HG02571 (cell line): ENCODE measurements around the gene COX7A2L.
"Not testable (repeated sequence)": the region's sequence is repeated elsewhere in the genome, so short reads cannot be mapped to it uniquely, and the experiment has no call there.

ENCODE experiments used
- ATAC-seq: cut with Tn5 transposase; IDR thresholded peaks from one replicate; pipeline ENCODE4 v1.9.1; 2021; ENCODE audit warnings: mild to moderate bottlenecking, moderate library complexity; ENCODE audit not compliant: unreplicated experiment

The COX7A2L gene

GRCh38 chr2:42340045-42340937 lies 20.7 kb downstream of the COX7A2L start:
- ATAC-seq = no peak

- no peak for ATAC-seq
These were observed 21.7 kb downstream of the COX7A2L start for GRCh38 chr2:42339191-42339912.

GRCh38 chr2:42338567-42339190 lies 22.3 kb downstream of the COX7A2L start:
- no peak for ATAC-seq

GRCh38 chr2:42337846-42338566 lies 23.0 kb downstream of the COX7A2L start:
- no peak for ATAC-seq

- ATAC-seq = no peak
These were observed 23.6 kb downstream of the COX7A2L start for GRCh38 chr2:42337356-42337820.

- ATAC-seq = no peak
These were observed 24.6 kb downstream of the COX7A2L start for GRCh38 chr2:42336361-42336965.

- no peak for ATAC-seq
These were observed 25.4 kb downstream of the COX7A2L start for GRCh38 chr2:42335514-42336104.

GRCh38 chr2:42334865-42335264 lies 26.2 kb downstream of the COX7A2L start:
- not testable (repeated sequence) for ATAC-seq

GRCh38 chr2:42334220-42334619 lies 26.8 kb downstream of the COX7A2L start:
- no peak for ATAC-seq

GRCh38 chr2:42333579-42333978 lies 27.4 kb downstream of the COX7A2L start:
- ATAC-seq = no peak

- ATAC-seq = no peak
These were observed 28.4 kb downstream of the COX7A2L start for GRCh38 chr2:42332575-42332974.

GRCh38 chr2:42331569-42332284 lies 29.3 kb downstream of the COX7A2L start:
- ATAC-seq = no peak

GRCh38 chr2:42329736-42330135 lies 31.3 kb downstream of the COX7A2L start:
- no peak for ATAC-seq

- ATAC-seq = no peak
These were observed 32.1 kb downstream of the COX7A2L start for GRCh38 chr2:42328923-42329322.

- no peak for ATAC-seq
These were observed 32.7 kb downstream of the COX7A2L start for GRCh38 chr2:42328148-42328833.

- no peak for ATAC-seq
These were observed 33.9 kb downstream of the COX7A2L start for GRCh38 chr2:42327125-42327524.

GRCh38 chr2:42325609-42326008 lies 35.4 kb downstream of the COX7A2L start:
- no peak for ATAC-seq

GRCh38 chr2:42324949-42325348 lies 36.1 kb downstream of the COX7A2L start:
- ATAC-seq = no peak

GRCh38 chr2:42324244-42324643 lies 36.8 kb downstream of the COX7A2L start:
- no peak for ATAC-seq
